Heart left ventricle (tissue), 13 donors: Measurements from ENCODE around the gene ARHGEF17.

Source experiments
- POLR2A ChIP-seq, 2 donors: fragments of 450-650 bp; IDR thresholded peaks; one replicate each; pipeline ENCODE4 v1.6.1; 2017; ENCODE audit warnings: antibody characterized with exemption in 2 of 2, mild to moderate bottlenecking in 2 of 2, moderate library complexity in 2 of 2
- TF ChIP-seq, protein P1 (sequence below), 12 donors: fragments of 200-600 bp; sonication (generic) in 4 of 12; IDR thresholded peaks; one replicate each; pipeline versions ENCODE4 v1.5.0 to v1.8.0; 2018 to 2022; ENCODE audit warnings: antibody characterized with exemption in 12 of 12, mild to moderate bottlenecking in 5 of 12
- donor health status: ischemic (EF 13 %, LVEDD 7.1; RV severe dilation, severe dysfunction).
- donor health status: DM: no; HTN: yes; CAD: no.
- donor health status: DM: no; HTN: no; CAD: no.
- donor health status: ischemic (EF 25% LVEDD 6.9; RV normal size, moderate dysfunction).
- donor health status: ischemic (EF 25% LVEDD 5.7; RV mildly dilated, moderate dysfunction).
- donor health status: ischemic (EF 35%, LVEDD 5.7; RV mildly dilated, moderate dysfunction).
- donor health status: nonischemic (EF 11% LVEDD 7.7; RV severe dilation, severe dysfunction).
- donor health status: DM: yes; HTN: yes; CAD: no.
- donor health status: PGD.
- donor health status: ischemic (EF 29% LVEDD 5.4; RV normal size, mild dysfunction).
- donor health status: nonischemic (EF 23%, LVEDD 6.1; RV moderate dilation, normal function).

DNA sequence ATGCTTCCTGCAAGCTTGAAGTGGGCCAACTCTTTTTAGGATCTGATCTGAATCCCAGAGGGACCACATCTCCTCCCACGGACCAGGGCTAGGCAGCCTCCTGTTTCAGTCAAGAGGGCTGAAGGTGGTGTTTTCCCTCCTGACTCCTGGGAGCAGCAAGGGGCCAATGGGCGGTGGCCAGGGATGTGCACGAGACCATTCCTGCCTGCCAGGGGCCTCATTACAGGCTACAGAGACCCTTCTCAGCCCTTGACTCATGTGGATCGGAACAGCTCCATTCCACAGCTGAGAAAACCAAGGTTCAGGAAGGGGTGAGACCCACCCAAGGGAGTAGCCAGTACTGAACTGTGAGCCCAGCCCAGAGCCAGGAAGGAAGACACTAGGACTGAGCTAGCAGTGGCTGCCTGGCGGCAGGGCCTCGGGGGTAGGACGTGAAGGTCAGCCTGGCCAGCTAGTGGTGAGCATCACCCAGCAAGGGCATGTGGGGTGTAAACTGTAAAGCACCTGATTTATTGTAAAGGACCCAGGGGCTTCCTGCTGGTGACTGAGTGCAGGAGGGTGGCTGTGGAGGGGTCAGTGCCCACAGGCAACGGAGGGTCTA is 39.3 kb upstream of the ARHGEF17 start:
- TF ChIP-seq, protein P1, sequence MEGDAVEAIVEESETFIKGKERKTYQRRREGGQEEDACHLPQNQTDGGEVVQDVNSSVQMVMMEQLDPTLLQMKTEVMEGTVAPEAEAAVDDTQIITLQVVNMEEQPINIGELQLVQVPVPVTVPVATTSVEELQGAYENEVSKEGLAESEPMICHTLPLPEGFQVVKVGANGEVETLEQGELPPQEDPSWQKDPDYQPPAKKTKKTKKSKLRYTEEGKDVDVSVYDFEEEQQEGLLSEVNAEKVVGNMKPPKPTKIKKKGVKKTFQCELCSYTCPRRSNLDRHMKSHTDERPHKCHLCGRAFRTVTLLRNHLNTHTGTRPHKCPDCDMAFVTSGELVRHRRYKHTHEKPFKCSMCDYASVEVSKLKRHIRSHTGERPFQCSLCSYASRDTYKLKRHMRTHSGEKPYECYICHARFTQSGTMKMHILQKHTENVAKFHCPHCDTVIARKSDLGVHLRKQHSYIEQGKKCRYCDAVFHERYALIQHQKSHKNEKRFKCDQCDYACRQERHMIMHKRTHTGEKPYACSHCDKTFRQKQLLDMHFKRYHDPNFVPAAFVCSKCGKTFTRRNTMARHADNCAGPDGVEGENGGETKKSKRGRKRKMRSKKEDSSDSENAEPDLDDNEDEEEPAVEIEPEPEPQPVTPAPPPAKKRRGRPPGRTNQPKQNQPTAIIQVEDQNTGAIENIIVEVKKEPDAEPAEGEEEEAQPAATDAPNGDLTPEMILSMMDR (IDR thresholded peaks at IDR 0.05) = no peak
- no peak for TF ChIP-seq POLR2A (IDR thresholded peaks at IDR 0.05)
